Fibroblast of skin of left quadriceps (primary cell): Measurements from ENCODE around the gene RNF167.

Experiments
- DNase-seq, 2 experiments: peaks; one replicate each; pipeline ENCODE4 v3.0.0-alpha.2; 2013; ENCODE audit warnings: low read depth in 2 of 2

Gene RNF167

DNA sequence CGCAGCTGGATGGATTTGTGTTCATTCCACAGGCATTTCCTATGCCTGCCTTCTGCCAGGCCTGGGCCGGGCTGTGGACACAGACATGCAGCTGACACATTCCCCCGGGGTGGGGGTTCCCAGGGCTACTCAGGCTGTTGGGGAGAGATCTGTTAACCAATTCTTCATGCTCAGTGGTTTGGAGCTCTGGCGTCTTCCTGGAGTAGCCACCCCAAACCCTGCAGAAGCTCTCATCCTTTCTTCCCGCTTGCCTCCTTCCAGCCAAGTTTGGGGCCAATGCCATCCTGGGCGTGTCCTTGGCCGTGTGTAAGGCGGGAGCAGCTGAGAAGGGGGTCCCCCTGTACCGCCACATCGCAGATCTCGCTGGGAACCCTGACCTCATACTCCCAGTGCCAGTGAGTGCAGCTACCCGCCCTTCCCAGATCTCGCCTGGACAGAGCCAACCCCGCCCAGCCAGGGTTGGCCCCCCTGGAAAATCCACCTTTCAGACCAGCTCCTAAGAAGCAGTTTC lies 13.4 kb downstream of the RNF167 start:
- no peak for DNase-seq

DNA sequence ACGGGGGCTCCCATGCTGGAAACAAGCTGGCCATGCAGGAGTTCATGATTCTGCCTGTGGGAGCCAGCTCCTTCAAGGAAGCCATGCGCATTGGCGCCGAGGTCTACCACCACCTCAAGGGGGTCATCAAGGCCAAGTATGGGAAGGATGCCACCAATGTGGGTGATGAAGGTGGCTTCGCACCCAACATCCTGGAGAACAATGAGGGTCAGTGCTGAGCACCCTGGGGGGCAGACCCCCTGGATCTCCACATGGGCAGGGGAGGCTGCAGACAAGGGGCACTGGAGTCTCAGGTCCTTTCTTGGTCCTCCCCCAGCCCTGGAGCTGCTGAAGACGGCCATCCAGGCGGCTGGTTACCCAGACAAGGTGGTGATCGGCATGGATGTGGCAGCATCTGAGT lies 15.0 kb downstream of the RNF167 start:
- no peak for DNase-seq

DNA sequence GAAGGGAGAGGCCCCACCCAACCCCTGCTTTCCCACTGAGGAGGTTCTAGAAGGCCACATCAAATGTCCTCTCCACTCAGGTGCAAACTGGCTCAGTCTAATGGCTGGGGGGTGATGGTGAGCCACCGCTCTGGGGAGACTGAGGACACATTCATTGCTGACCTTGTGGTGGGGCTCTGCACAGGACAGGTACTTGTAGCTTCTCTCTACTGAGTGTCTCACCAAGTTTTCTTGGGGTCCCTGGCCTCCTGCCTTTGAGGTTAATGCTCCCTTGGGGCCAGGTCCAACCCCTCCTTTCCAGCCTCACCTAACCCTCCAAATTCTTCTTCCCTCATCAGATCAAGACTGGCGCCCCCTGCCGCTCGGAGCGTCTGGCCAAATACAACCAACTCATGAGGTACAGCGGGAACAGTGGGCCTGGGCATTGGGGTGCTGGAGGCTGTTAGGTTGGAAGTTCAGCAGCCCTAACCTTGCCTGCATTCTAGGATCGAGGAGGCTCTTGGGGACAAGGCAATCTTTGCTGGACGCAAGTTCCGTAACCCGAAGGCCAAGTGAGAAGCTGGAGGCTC lies 16.5 kb downstream of the RNF167 start:
- DNase-seq: no peak

DNA sequence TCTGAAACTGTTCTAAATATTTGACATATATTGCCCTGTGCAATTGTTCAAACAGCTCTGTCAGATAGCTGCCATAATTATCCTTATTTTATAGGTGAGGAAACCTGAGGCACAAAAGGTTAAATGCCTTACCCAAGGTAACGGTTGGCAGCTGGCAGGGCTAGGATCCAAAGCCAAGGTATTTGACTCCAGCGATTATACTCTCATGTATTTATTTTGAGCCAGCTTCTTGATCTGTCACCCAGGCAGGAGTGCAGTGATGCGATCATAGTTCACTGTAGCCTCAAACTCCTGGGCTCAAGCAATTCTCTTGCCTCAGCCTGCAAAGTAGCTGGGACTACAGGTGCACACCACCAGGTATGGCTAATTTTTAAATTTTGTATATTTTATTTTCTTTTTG lies 18.0 kb downstream of the RNF167 start:
- DNase-seq: no peak

DNA sequence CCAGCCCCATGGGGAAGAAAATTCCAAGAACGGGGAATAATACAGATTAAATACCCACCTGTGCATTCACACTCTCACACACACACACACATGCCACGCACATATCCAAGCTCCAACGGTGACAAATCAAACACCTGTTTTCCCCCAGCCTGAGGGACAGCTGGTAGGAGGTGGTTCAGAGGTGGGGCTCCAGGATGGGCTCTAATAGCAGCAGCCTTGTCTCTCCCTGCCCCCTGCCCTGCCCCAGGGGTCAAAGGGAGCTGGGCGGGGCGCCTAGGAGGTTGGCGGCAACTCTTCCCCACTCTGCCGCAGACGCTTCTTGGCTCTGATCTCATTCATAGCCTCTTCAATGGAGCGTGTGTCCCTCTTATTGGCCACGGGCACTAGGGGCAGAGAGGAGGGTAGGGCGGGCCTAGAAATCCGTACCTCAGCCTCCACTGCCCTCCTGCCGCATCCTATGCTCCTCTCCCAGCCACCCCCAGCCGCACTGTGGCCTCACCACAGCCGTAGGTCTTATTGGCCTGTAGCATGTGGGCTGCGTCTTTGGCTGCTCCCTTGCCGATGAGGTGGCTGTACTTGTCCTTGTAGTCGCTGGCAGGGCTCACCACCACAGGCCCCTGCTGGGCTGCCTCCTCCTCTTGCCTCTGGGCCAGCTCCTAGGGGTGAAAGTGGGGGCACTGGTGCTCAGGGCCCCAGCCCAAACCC lies 19.3 kb downstream of the RNF167 start:
- DNase-seq: no peak

DNA sequence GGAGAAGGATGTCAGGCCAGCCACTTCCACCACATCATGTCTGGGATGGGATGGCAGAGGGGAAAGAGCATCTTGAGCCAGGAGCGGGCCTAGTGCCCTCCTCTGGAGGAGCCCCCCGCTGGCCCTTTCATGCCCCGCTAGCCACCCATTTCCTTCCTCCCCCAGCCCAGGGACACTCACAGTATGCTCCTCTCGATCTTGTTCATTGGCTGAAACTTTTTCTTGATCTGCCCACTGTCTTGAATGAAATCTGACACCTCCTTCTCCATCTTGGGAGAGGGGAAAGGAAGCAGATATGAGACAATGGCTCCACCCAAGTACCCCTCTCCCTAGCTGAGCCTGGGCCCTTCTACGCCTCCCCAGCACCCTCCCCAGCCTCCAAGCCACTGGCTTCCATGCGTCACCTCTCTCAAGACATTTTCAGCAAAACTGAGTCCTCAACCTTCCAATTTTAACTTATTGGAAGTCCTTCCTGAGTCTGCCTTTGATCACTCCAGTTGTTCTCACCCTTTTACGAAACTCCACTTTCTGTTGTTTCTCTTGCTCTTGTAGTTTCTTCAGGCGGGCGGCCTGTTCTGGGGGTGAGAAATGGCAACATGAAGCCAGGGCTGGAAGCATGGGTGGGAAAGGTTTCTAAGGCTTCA lies 20.3 kb downstream of the RNF167 start:
- DNase-seq: no peak

DNA sequence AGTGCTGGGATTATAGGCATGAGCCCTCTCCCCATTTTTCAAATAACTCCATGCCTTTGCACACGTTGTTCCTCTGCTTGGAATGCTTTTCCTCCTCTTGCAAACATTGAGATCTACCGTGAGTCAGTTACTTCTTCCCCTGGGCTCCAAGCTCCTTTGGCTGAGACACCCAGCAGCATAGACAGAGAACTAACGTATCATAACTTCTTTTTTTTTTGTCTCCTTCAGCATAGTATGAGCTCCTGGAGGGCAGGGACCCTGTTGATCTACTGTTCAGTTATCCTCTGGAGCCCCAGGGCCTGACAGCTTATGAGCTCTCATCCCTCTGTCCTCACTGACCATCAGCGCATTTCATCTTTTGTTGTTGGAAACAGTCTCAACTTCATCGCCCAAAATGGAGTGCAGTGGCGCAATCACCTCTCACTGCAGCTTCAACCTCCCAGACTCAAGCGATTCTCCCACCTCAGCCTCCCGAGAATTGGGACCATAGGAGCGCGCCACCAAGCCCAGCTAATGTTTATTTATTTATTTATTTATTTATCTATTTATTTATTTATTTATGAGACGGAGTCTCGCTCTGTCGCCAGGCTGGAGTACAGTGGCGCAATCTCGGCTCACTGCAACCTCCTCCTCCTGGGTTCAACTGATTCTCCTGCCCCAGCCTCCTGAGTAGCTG lies 25.4 kb downstream of the RNF167 start:
- DNase-seq: no peak

DNA sequence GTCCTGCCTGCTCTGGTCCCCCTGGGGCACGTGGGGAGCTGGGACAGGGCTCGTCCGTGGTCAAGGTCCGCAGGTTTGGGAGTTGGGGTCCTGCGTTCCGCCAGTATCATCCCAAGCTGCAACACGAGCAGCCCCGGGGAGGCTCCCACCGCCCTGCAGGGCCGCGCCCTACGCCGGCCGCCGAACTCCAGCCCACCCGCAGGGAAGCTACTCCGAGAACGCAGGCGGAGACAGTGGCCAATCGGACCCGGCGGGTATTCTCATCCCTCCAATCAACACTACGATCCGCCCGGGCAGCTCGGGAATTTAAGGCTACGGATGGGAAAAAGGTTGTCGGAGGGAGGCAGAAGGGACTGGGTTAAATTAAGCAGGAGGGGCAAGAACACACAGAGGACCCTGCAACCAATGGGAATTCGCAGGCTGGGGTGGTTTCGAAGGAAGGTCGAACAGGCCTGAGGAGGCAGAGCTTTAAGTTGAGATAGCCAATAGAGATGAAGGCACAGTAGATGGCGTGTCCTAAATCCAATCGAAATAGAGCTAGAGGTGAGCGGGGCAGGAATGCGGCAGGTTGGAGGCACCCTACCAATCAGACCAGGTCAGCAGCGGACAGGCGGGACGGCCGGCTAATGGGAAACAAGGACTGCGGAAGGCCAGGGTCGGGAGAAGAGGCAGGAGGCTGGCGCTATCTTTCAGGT lies 26.9 kb downstream of the RNF167 start:
- DNase-seq: peak; percentile 99

DNA sequence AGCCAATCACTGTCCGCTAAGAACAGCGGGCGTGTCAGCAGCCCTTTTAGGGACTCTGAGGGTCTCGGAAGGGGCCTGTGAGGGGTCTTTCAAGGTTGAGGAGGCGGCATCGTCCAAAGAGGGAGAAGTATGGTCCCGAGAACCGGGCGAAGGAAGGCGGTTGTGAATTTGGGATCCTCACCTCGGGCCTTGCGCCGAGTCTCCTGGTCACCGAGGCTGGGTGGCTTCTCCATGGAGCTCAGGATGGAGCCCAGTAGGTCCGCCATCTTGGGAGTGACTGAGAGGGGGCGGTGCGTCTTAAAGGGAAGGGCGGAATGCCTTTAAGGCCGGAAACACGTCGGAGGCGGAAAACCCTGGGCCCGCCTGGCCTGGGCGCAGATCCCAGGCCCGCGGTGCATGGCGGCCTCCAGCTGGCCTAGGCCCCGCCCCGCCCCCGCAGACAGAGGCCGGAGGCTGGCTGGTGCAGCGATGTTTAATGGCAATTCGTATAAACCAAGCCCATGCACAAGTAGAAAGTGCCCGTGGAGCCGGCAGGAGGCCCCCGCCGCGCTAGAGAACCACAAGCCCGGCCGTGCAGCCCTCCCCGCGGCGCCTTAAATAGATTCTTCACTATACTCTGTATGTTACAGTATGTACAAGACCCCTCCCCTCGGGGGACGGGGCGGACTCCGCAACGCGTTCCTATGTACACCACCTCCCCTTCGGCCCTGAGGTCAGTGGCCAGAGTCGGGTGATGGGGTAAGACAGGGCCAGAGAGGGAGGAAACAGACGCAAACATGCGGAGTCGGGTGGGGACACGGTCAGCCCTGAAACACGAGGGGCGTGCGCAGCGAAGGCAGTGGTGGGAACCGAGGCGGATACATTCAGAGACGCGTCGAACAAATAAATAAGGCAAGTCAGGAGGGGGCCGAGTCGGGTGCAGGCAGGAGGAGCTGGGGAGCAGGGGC lies 27.7 kb downstream of the RNF167 start, which contains the start of gene SPAG7:
TSS of gene SPAG7 (minus strand) at position 279 of the 947 bp plus-strand sequence. CDS start at position 266, 13 bp downstream.
- DNase-seq: peak; percentile 95

DNA sequence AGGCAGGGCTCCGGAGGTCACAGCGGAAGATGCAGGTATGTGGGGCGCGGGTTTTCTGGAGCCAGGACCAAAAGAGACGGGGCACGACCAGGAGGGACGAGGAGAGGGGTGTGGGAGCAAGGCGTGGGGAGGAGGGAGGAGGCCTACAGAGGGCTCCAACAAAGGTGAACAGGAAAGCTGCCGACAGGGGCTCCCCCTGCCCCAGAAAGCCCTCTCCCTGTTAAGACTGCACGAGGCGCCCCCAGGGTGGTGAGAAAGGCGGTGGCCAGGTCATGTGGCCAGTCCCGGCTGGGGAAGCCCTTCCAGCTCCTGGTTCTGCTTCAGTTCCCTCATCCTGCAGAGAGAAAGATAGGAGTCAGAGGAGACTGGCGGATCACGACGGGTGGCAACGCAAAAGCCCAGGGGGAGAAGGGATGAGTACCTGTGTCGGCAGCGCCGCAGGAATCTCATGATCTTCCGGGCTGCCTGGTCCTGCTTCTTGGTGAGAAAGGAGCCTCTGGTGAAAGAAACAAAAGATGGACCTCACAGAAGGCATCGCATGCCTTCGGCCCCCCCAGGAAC lies 28.5 kb downstream of the RNF167 start:
- DNase-seq: no peak

DNA sequence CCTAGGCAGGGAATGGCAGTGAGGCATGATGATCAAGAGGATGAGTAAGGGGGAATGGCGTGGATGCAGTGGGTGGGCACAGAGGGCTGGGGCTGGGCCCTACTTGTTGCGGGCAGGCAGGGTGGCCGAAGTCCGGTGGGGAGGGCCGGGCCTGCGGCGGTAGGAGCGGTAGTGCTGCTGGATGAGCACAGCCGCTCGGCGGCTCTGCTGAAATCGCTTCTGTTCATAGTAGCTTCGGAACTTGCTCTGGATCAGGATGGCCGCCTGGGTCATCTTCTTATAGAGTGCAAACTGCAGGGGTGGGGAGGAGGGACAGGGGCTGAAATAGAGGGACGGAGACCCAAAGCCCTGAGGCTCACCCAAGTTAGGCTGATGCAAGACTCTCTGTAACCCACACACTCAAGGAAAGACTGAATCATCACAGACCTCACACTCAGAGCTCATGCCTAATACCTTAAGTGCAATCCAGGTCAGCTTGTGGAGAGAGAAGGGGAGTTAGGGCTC lies 29.0 kb downstream of the RNF167 start:
- peak; percentile 86 to 89 for DNase-seq

DNA sequence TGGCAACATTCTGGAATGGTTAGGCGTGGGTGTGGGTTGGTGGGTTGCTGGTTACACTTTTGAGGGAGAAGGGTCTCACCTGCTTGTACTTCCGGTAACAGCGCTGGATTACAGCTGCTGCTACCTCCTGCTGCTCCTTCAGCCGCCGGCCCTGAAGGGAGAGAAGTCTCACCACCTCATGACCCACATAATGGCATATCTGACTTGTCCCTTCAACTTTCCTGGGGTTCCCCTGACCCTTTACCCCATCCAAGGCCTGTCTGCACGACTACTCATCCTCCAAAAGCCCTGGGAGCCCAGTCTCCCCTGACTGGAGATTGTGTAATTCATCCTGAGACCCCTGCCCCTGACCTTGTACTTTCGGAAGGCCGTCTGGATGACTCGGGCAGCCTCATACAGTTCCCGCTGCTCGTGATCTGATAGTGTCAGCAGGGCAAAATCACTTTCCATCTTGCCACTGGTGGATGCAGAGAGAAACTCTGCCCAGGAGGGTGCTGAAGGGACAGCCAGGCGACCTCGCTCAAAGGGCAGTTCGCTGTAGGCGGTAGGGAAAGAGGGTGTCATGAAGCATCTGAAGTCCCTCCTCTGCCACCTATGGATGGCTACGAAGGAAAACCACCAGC lies 29.6 kb downstream of the RNF167 start:
- DNase-seq: no peak

DNA sequence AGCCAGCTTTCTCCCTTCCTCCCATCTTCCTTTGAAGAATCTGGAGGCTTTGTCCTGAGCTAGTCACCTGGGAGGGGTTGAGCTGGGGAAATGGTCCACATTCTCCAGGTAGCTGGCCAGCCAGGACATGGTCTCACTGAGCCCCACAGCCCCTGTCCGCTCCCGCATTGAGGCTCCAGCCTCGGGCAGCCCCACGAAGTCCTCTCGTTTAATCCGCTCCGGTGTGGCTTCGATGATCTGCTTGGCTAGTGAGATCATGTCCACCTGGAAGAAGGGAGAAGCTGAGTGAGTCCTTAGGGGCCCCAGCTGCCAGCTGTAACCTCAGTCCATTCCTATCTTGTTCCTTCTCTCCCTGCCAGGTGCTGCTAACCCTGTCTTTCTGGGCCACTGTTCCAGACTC lies 30.2 kb downstream of the RNF167 start:
- DNase-seq: no peak

DNA sequence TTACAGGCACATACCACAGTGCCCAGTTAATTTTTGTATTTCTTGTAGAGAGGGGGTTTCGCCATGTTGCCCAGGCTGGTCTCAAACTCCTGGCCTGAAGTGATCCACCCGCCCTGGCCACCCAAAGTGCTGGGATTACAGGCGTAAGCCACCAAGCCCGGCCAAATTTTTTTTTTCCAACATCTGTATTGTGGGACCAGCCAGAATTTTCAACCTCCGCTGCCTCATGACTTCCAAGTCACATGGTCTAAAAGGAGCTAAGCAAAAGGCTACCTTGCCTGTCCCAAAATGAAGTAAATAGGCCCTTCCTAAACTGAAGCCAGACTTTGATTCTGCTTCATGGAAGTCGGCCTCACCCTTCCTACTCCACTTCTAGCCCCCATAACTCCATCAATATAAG lies 31.8 kb downstream of the RNF167 start:
- no peak for DNase-seq

DNA sequence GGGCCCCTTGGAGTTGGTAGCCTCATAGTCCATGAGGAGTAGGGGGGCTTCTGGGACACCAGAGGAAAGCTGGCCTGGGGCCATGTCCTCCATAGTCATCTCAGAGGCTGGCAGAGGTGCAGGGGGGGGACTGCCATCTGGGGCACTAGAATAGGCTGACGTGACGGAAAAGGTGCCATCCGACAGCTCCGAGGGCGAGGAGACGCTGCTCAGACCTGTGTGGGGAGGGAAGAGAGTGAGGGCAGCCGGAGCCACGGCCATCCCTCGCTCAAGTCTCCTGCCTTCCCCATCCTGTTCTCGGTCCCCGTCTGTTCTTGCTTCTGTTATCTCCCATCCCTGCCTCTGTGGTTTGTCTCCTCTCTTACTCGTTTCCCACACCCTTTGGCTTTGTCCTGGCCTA lies 32.3 kb downstream of the RNF167 start:
- DNase-seq: no peak

DNA sequence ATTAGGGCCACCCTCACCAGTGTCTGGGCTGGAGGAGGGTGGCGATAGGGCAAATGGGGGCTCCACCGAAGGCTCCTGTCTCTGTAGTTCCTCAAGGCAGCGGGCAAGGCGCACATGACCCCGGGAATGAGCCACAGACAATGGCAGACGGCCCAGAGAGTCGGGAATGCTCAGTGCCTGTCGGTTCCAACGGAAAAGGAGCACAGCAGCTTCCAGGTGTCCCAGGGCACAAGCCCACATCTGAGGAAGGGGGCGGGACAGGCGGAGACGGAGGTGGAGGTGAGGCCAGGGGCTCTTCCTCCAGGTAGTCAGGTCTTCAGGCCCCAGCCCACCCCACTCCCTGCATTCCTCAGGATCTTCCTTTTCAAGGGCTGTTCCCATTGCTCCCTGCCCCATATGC lies 32.7 kb downstream of the RNF167 start:
- no peak for DNase-seq

DNA sequence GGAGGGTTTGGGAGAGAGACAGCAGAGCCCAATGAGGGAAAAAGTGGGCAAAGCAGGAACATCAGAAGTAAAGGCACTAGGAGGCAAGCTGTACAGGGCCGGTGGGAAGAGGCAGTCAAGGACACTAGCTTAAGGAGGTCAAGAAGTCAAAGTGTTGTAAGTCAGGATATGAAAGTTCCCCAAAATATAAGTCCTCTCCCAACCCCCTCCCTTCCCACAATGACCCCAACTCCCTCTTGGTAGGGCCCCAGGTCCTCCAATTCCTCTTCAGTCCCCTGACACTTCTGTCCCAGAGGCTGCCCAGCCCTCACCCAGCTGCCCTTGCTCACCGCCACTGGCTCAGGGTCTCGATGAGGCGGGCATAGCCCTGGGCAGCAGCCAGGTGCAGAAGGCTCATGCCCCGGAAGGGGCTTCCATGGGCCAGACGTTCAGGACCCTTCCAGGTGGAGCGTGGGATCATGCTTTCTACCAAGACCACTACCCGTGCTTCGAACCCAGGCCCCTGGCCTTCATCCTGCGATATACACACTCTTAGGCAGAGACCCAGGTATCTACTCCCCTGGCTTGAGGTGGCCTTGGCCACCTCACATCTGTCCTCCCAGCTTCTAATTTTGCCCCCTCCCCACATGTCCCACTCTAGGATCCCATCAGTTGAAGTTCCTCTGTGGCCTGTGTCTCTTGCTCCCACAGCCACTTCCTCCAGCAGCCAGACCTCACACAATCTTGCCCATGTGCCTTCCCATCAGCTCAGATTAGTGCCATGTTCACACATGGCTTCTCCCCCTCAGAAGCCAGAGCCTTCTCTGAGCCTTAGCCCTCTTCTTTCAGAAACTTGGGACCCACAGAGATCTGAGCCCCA lies 33.4 kb downstream of the RNF167 start:
- DNase-seq: no peak

DNA sequence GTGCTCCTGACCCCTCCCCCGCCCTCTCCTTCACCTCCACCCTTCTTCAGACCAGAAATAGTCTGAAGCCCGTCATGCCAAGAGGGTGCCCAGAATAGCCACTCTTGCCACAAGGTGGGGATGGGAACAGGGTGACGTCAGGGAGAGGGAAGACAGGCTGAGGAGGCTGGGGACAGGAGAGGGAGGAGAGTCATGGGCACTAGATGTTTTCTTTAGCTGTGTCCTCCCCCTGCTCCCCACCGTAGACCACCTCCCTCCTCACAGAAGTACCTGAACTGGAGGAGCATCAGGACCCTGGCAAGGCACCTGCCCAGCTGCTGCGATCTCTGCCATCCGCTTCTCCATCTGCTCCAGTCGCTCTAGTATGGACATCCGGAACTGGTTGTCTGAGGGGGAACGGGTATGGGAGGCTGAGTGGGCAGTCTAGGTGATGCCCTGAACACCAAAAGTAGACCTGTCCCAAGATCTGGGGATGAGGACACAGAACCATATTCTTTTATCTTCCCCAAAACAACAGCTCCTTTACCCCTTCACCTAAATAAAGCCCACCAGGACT lies 34.1 kb downstream of the RNF167 start:
- DNase-seq: no peak
